Keratinocyte (primary cell): ENCODE measurements around the gene ITGB2. TPM values are rescaled to one million over a fixed set of nuclear protein-coding genes. Genes with fewer than 3 reads are reported as not detected.

Source experiments
- DNase-seq: peaks from one replicate; pipeline ENCODE4 v3.0.0-alpha.2; 2011; ENCODE audit warnings: low read depth, missing footprints, low spot score
- FAIRE-seq: peaks from 2 replicates; lab custom pipeline; 2011; peaks lifted over from hg19 to GRCh38; lab: Jason Lieb, UNC
- H2AFZ ChIP-seq: 2 replicates; pipeline ENCODE4 v1.6.0; 2012; ENCODE audit warnings: low read length, control low read depth, inconsistent platforms; ENCODE audit not compliant: control insufficient read depth
- H3K27ac ChIP-seq: 2 replicates; pipeline ENCODE4 v1.5.1; 2011; ENCODE audit warnings: low read length; ENCODE audit not compliant: control insufficient read depth, insufficient read depth
- H3K27me3 ChIP-seq: 3 replicates; pipeline ENCODE4 v1.6.0; 2011; ENCODE audit warnings: low read length; ENCODE audit not compliant: control insufficient read depth, insufficient read depth; ENCODE audit errors: extremely low read depth
- H3K36me3 ChIP-seq, 2 experiments: 2 replicates in 1 of 2; 3 replicates in 1 of 2; pipeline ENCODE4 v1.5.1; 2011; ENCODE audit warnings: low read length in 2 of 2, mild to moderate bottlenecking in 1 of 2; ENCODE audit not compliant: control insufficient read depth in 2 of 2, insufficient read depth in 2 of 2; ENCODE audit errors: extremely low read depth in 1 of 2
- H3K4me1 ChIP-seq: 3 replicates; pipeline ENCODE4 v1.5.1; 2011; ENCODE audit warnings: low read length; ENCODE audit not compliant: control insufficient read depth, insufficient read depth; ENCODE audit errors: extremely low read depth
- H3K4me2 ChIP-seq: 3 replicates; pipeline ENCODE4 v1.6.0; 2011; ENCODE audit warnings: low read depth, low read length; ENCODE audit not compliant: control insufficient read depth, insufficient read depth; ENCODE audit errors: extremely low read depth
- H3K4me3 ChIP-seq, 3 experiments: fragments of 200-600 bp in 1 of 3; sonication (generic) in 1 of 3; 2 replicates in 2 of 3; 3 replicates in 1 of 3; pipeline ENCODE4 v1.5.1; 2011 to 2016; ENCODE audit warnings: low read length in 3 of 3, mild to moderate bottlenecking in 3 of 3, control low read depth in 2 of 3, inconsistent platforms in 1 of 3, low read depth in 1 of 3, mixed read lengths in 1 of 3, mixed run types in 1 of 3, moderate library complexity in 1 of 3; ENCODE audit not compliant: control insufficient read depth in 2 of 3, insufficient read depth in 2 of 3; ENCODE audit errors: extremely low read depth in 1 of 3
- H3K79me2 ChIP-seq: 2 replicates; pipeline ENCODE4 v1.6.0; 2012; ENCODE audit warnings: low read length; ENCODE audit not compliant: control insufficient read depth, insufficient read depth
- H3K9ac ChIP-seq: 3 replicates; pipeline ENCODE4 v1.6.0; 2011; ENCODE audit warnings: low read length; ENCODE audit not compliant: control insufficient read depth, insufficient read depth; ENCODE audit errors: extremely low read depth
- H3K9me1 ChIP-seq: 3 replicates; pipeline ENCODE4 v1.6.0; 2011; ENCODE audit warnings: low read length; ENCODE audit not compliant: control insufficient read depth, insufficient read depth; ENCODE audit errors: extremely low read depth
- H3K9me3 ChIP-seq: 2 replicates; pipeline ENCODE4 v1.5.1; 2012; ENCODE audit warnings: low read depth, low read length; ENCODE audit not compliant: control insufficient read depth
- H4K20me1 ChIP-seq: 3 replicates; pipeline ENCODE4 v1.6.0; 2011; ENCODE audit warnings: low read length; ENCODE audit not compliant: control insufficient read depth, insufficient read depth; ENCODE audit errors: extremely low read depth
- EZH2 ChIP-seq: IDR thresholded peaks from one replicate; pipeline ENCODE4 v1.6.1; 2012; ENCODE audit warnings: inconsistent platforms, mild to moderate bottlenecking, low read length, moderate library complexity
- dilution Hi-C: fragments of 300-500 bp; cut with MboI; formaldehyde crosslinking; loops from one replicate; pipeline ENCODE4 v1.7.0; 2020; ENCODE audit warnings: low sequenced_read_pairs; ENCODE audit not compliant: extremely low pct_ligation_motif_present
- polyA plus RNA-seq, 5 experiments: library from polyadenylated mRNA; depleted of rRNA in 3 of 5; stranded (reverse) in 3 of 5; stranded (forward) in 1 of 5; unstranded in 1 of 5; fragments of >200 nt; gene quantifications; 1 replicate in 1 of 5; 2 replicates in 3 of 5; 3 replicates in 1 of 5; pipeline versions ENCODE4 v1.2.1 to v1.2.3, GENCODE V29; 2011 to 2012; ENCODE audit warnings: missing spikeins in 2 of 5, low read depth in 1 of 5, low replicate concordance in 1 of 5
- TF ChIP-seq, protein P1 (sequence below), 3 experiments: IDR thresholded peaks in 1 of 3; conservative IDR thresholded peaks in 1 of 3; optimal IDR thresholded peaks in 1 of 3; 2 replicates in 2 of 3; 3 replicates in 1 of 3; pipeline versions ENCODE3 to v1.5.1; 2011; ENCODE audit warnings: low read length in 3 of 3, mild to moderate bottlenecking in 3 of 3, moderate library complexity in 2 of 3, control low read depth in 1 of 3, inconsistent platforms in 1 of 3; ENCODE audit not compliant: insufficient read depth in 2 of 3; ENCODE audit errors: extremely low read depth in 1 of 3

ITGB2 gene
- polyA plus RNA-seq, 1 donor (not counting 4 experiments of a cell fraction or from before 2014, with no cell fraction given): 0.55 TPM

DNA sequence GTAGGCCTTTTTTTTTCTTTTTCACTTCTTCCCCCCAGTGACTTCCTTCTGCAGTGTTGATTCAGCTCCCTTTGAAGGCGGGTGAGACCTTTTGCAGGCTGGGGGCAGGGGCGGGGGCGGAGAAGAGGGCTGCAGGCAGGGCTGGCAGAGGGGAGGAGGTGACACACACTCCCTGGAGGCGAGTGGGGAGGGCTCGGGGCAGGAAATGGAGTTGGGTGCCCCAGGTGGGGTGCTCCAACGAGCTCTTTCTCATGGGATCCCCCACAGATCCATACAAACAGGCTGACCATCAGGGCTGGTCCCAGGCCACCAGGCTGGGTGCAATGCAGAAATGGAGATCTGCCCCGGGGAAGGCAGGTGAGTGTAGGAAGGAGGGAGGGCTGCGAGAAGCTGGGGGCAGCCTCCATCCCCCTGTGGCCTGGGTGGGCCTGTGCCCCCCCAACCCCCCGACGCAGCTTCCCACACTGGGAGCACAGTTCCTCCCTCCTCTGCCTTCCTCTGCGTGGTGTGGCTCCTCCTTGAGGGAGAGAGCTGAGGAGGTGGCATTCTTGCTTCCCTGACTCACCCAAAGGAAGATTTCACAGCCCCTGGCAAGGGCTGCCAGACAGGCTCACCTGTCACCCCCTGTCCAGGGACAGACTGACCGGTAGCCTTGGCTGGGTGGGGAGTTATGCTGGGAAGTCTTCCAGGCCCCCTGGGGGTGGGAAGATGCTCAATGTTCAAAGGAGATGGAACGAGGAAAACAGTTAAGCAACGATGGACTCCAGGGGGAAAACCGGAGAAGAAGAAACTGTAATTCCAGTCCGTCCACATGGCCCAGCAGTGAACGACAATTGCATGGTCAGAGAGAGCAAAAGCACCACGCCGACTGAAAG lies 7.1 kb upstream of the ITGB2 start:
- FAIRE-seq: peak; percentile 78
- Histone ChIP-seq H3K4me3 (peak overlapping the region in 2 of 3 experiments; percentile 15 to 56), H2AFZ (no peak overlapping the region)

DNA sequence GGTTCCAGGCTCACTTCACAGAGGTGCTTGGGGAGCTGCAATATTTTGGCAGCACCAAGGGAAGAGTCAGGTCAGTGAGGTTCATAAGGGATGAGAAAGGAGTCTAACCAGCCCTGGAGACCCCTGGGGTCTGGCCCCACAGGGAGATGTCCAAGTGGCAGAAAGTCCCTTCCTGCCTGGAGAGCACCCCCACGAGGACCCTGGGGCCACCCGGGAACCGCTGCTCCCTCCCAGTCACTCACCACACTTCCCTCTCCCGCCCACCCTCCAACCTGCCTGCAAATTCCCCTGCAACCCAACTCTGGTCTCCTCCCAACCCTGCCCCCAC lies 6.5 kb upstream of the ITGB2 start:
- TF ChIP-seq EZH2: no peak
- TF ChIP-seq, protein P1, sequence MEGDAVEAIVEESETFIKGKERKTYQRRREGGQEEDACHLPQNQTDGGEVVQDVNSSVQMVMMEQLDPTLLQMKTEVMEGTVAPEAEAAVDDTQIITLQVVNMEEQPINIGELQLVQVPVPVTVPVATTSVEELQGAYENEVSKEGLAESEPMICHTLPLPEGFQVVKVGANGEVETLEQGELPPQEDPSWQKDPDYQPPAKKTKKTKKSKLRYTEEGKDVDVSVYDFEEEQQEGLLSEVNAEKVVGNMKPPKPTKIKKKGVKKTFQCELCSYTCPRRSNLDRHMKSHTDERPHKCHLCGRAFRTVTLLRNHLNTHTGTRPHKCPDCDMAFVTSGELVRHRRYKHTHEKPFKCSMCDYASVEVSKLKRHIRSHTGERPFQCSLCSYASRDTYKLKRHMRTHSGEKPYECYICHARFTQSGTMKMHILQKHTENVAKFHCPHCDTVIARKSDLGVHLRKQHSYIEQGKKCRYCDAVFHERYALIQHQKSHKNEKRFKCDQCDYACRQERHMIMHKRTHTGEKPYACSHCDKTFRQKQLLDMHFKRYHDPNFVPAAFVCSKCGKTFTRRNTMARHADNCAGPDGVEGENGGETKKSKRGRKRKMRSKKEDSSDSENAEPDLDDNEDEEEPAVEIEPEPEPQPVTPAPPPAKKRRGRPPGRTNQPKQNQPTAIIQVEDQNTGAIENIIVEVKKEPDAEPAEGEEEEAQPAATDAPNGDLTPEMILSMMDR (optimal IDR thresholded peaks at IDR 0.05 in 1 of 3, IDR thresholded peaks at IDR 0.05 in 1 of 3, conservative IDR thresholded peaks at IDR 0.05 in 1 of 3; ENCODE audit: extremely low read depth in 1 of 3, insufficient read depth in 2 of 3, low read length in 3 of 3): no peak

More for the DNA sequence above, 7.1 kb upstream of the ITGB2 start:
- Histone ChIP-seq H3K9me3 (no peaks in the 10 kb centered on the region), H4K20me1 (no peaks in the 10 kb centered on the region), H3K27ac (peak overlapping the region; percentile 72), H3K9me1 (no peaks in the 10 kb centered on the region), H3K36me3 (no peaks in the 10 kb centered on the region), H3K27me3 (peaks cover 16% of the 10 kb centered on the region), H3K4me2 (peak overlapping the region; percentile 82), H3K4me1 (peaks cover 59% of the 10 kb centered on the region), H3K9ac (peak overlapping the region; percentile 66), H3K79me2 (no peaks in the 10 kb centered on the region)
- DNase-seq: peak; percentile 68
- dilution Hi-C loops: no loop called here
- TF ChIP-seq, protein P1 (optimal IDR thresholded peaks at IDR 0.05 in 1 of 3, IDR thresholded peaks at IDR 0.05 in 1 of 3, conservative IDR thresholded peaks at IDR 0.05 in 1 of 3; ENCODE audit: extremely low read depth in 1 of 3, insufficient read depth in 2 of 3, low read length in 3 of 3): peak in 2 of 3 experiments; percentile 8 to 24
- no peak for TF ChIP-seq EZH2

More for the DNA sequence above, 6.5 kb upstream of the ITGB2 start:
- peaks cover 59% of the 10 kb centered on the region for H3K4me1 ChIP-seq
- peak overlapping the region; percentile 82 for H3K4me2 ChIP-seq
- no peaks in the 10 kb centered on the region for H4K20me1 ChIP-seq
- H3K4me3 ChIP-seq: no peak overlapping the region
- no peak overlapping the region for H3K9ac ChIP-seq
- H3K9me1 ChIP-seq: no peaks in the 10 kb centered on the region
- FAIRE-seq: no peak
- no peaks in the 10 kb centered on the region for H3K9me3 ChIP-seq
- H3K36me3 ChIP-seq: no peaks in the 10 kb centered on the region
- H3K27ac ChIP-seq: no peak overlapping the region
- dilution Hi-C loops: no loop called here
- H3K27me3 ChIP-seq: peaks cover 16% of the 10 kb centered on the region
- DNase-seq: no peak
- H3K79me2 ChIP-seq: no peaks in the 10 kb centered on the region
- no peak overlapping the region for H2AFZ ChIP-seq
